Neural cell (in vitro differentiated cells): ENCODE measurements around the gene ZNF385D.

Source experiments
- CTCF ChIP-seq: fragments of 450-650 bp; IDR thresholded peaks from 2 replicates; pipeline ENCODE4 v1.5.1; 2014; ENCODE audit warnings: antibody characterized with exemption, mild to moderate bottlenecking, moderate library complexity; ENCODE audit not compliant: poor library complexity, severe bottlenecking
- EZH2 ChIP-seq: fragments of 200-600, 300-800 bp; shearing (Covaris generic), sonication (generic); IDR thresholded peaks from 2 replicates; pipeline ENCODE4 v1.6.1; 2014; ENCODE audit warnings: antibody characterized with exemption, low read length, borderline replicate concordance, mild to moderate bottlenecking; ENCODE audit not compliant: insufficient read depth, poor library complexity, severe bottlenecking
- POLR2AphosphoS5 ChIP-seq: IDR thresholded peaks from 2 replicates; pipeline ENCODE4 v1.6.1; 2012
- REST ChIP-seq: IDR thresholded peaks from 2 replicates; pipeline ENCODE4 v1.6.1; 2012; ENCODE audit warnings: borderline replicate concordance
- TAF1 ChIP-seq: IDR thresholded peaks from 2 replicates; pipeline ENCODE4 v1.6.1; 2012; ENCODE audit warnings: low read depth

GRCh38 chr3:21564531-21564930 lies 186.5 kb downstream of the ZNF385D start:
- TF ChIP-seq POLR2AphosphoS5 = no peak
- no peak for TF ChIP-seq CTCF
- no peak for TF ChIP-seq EZH2
- TF ChIP-seq TAF1 = no peak
- TF ChIP-seq REST = no peak
